GM19372 (cell line): ENCODE results near the gene PARD3.
"Not testable (repeated sequence)": the region's sequence is repeated elsewhere in the genome, so short reads cannot be mapped to it uniquely, and the experiment has no call there.

Source experiments
- ATAC-seq: cut with Tn5 transposase; IDR thresholded peaks from one replicate; pipeline ENCODE4 v1.9.1; 2021; ENCODE audit warnings: mild to moderate bottlenecking, low read depth, moderate library complexity; ENCODE audit not compliant: unreplicated experiment

PARD3 gene

DNA sequence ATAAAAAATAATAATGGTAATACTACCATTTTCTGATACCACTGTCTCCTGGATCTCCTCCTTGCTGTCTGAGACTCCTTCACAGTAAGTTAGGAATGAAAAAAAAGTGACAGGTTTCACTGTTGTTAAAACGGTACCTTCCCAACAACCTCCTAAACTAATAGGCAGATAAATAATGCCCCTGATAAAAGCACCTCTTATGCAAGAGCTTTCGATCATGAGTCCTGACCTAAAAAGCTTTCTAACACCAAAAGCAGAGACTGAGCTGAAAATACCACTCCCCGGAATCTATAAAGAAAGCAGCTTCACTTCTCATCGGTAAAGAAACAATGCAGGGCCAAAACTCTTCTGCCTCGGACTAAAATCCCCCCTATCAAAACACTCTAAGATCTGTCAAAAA lies 14.5 kb downstream of the PARD3 start:
- no peak for ATAC-seq

DNA sequence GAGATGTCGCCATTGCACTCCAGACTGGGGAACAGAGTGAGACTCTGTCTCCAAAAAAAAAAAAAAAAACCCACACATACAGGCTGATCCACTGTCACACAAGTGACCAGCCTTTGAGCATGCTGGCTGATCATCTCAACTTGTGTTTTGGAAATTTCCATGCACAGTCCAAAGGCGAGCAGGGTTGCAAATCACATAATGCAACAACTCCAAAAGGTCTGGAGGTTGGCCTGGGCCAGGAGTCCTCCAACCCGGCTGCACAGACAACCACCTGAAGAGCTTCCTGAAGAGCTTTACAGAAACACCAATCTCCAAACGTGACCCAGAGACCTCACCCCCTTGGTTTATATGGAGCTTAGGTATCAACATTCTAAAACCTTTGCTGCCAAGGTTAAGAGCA lies 16.4 kb downstream of the PARD3 start:
- no peak for ATAC-seq

DNA sequence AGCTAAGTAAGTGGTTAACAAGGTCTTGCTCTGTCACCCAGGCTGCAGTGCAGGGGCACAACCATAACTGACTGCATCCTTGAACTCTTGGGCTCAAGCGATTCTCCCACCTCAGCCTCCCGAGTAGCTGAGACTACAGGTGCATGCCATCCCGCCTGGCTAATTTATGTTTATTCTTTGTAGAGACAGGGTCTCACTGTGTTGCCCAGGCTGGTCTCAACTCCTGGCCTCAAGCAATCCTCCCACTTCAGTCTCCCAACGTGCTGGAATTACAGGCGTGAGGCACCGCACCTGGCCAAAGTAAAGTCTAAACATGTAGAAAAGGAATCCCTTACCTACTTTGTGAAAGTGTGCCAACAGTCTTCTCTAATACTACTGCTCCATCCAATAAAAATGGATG lies 17.9 kb downstream of the PARD3 start:
- no peak for ATAC-seq

- no peak for ATAC-seq
These were observed 19.0 kb downstream of the PARD3 start for GRCh38 chr10:34796133-34796532.

- no peak for ATAC-seq
These were observed 19.8 kb downstream of the PARD3 start for GRCh38 chr10:34795334-34795733.

GRCh38 chr10:34794835-34795234 lies 20.3 kb downstream of the PARD3 start:
- ATAC-seq, result no peak

DNA sequence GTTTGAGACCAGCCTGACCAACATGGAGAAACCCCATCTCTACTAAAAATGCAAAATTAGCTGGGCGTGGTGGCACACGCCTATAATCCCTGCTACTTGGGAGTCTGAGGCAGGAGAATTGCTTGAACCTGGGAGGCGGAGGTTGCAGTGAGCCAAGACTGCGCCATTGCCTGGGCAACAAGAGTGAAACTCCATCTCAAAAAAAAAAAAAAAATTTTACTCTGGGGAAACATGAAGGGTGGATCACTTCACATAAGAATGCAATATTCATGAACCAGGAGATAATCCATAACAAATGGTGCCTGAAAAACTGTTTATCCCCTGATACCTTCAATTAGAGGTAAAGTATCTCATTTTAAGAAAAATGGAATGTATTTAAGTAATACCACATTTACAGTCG lies 21.5 kb downstream of the PARD3 start:
- ATAC-seq, result not testable (repeated sequence)

- no peak for ATAC-seq
These were observed 22.2 kb downstream of the PARD3 start for GRCh38 chr10:34792881-34793280.

DNA sequence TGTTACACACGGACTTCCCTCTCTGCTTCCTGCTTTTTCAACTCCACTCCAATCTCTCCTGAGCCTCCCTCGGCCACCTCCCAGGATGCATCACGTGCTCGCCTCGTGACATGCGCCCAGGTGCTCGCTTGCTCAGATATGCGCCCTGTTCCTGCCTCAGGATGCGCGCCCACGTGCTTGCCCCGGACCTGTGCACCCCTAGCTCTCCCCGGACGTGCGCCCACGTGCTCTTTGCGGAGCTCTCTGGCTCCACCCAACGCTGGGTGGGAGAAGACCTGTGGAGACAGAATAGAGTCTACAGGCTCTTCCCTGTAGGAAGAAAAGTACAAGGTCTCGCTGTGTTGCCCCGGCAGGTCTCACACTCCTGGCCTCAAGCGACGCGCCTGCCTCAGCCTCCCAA lies 23.1 kb downstream of the PARD3 start:
- ATAC-seq, result no peak

DNA sequence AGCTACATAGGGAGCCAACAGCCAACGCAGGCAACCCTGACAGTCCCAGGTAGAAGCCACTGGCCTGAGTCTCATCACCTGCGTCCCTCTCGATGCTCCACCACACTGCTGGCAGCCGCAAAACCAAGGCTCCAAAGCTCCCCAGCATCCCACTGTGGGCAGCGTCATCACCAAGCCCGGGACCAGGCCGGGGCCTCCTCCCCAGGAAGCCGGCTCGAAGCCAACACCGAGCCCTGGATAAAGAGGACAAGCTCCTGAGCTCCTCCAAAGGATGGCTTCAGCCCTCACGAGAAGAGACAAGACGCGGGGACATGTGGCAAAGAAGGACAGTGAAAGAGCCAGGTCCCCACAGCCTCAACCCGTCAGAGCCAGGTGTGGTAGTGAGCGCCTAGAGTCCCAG lies 23.9 kb downstream of the PARD3 start:
- no peak for ATAC-seq

DNA sequence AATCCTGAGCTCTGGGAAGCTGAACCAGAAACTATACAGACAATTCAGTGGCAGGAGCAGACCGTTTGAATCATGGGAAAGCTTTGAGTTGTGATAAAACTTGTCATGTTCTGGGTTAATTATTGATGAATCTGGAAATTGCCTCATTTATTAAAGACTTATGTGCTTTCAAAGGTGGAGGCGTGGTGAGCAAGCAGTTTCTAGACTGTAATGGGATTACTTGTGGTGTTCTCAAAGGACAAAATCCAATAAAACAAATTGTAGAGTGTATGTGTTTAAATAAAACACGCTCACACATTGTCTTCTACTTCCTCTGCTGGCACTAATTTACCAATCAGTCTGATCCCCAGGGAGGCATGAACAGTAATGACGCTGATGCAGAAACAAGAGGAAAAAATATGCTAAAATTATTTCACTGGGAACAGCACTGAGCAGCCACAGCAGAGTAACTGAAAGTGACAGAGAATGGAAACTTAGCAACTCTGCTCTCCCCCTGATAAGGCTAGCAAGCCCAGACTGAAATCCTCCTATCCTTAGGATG lies 25.1 kb downstream of the PARD3 start:
- ATAC-seq, result no peak

GRCh38 chr10:34786464-34786863 lies 28.6 kb downstream of the PARD3 start:
- ATAC-seq, result no peak

GRCh38 chr10:34781711-34782110 lies 33.4 kb downstream of the PARD3 start:
- no peak for ATAC-seq

GRCh38 chr10:34780818-34781380 lies 34.2 kb downstream of the PARD3 start:
- peak; percentile 71 for ATAC-seq

DNA sequence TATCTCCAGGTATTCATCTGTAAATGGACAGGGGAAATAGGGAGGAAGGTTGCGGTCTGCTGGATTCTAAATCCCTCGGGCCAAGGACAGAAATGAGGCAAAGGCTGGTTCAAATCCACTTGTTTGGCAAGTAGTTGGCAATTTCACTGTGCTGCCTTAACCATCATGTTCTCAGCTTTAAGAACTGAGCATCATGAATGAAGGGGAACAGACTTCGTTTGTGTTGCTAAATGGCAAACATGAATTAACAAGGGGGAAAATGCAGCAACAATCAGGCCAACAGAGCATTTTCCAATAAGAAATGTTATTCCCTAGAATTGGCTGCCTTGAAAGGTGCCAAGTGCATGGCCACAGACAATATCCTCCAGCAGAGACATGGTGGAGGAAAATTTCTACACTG lies 36.9 kb downstream of the PARD3 start:
- ATAC-seq, result no peak

GRCh38 chr10:34776090-34776690 lies 38.9 kb downstream of the PARD3 start:
- ATAC-seq, result no peak

DNA sequence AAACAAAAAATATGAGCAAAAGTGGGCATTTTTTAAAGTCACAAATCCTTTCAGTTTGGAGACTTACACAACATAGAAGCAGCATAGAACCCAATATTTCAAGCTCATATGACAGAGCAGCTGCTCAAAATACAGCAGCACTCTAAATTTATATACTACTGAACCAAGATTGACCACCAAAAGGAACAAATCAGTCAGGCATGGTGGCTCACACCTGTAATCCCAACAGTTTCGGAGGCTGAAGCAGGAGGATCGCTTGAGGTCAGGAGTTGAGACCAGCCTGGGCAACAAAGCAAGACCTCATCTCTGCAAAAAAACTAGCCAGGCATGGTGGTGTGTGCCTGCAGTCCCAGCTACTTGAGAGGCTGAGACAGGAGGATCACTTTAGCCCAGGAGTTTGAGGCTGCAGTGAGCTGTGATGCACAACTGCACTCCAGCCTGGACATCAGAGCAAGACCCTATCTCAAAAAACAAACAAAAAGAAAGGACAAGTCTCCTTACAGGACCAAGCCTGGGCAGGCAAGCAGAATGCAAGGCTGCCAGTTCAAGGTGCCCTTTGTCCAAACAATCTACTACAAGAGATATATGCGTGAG lies 40.0 kb downstream of the PARD3 start:
- no peak for ATAC-seq

DNA sequence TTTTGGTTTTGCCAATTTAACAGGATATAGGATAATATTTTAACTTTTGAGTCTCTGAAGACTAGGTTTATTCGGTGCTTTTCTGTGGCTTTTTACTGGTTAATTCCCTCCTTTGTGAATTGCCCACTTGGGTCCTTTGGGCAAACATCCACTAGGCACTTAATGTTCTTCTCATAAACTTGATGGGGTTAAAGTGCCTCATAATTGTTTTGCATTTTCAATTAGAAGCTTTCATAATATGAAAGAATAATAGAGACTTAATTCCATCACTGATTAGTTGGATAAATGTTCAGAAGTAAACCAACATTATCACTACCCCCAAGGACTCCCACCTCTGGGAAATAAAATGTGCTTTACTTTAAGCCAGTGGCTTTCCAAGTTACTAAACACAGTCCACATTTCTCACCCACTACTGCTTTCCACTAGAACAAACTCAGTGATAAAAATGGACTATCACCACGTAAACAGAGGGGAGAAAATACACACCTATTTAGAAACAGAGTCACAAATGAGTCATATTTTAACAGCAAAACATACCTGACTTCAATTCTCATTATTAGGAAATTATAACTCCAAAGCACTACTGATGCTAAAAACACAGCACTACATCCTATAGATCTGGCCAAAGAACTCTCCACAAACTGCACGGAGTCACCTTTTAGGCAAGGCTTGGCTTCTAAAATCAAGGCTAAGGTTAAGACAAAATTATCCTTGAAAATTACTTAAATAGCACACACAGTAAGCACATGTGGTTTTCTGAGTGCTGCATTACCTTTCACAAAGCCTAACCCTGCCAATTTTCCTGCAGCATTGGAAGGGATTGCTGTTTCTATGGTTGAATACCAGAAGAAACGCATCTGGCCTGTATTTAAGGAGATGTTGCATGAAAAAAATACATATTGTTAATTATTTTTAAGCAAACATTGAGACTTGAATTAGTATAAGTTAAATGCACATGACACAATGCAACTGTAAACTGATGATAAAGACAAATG lies 41.2 kb downstream of the PARD3 start:
- no peak for ATAC-seq

DNA sequence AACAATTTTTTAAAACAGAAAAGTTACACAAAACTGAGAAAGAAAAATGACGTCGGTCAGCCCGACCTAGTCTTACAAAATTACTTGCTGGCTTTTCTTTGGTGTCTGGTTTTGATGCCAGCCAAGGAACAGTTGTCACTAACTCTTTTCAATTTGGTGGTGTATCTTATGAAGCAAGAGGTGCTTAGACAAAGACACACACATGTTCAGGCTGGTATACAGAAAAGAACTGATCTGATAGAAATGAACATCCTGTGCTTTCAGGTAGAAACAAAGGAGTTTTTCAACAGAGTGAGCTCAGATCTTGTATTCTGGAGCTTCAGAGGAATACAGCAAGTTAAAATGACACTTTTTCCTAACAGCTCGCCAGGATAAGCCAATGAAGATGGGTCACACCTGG lies 43.6 kb downstream of the PARD3 start:
- no peak for ATAC-seq

DNA sequence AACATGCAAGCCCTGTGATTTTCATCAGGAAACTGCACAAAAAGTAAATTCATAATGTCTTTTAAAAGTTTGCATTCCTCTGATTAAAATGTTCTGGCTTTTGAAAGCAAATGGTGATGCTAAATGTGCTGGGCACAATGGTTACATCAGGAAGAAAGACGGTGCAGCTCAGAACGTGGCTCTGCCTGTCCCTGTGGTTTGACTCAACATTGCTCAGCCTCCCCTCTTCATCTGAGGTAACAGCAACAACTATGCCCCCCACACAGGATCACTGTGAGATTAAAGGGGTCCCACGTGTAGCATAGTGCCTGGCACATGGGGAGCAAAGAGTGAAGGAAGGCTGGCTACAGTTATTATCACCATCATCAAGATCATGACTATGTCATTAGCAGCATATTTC lies 44.0 kb downstream of the PARD3 start:
- no peak for ATAC-seq

GRCh38 chr10:34769899-34770298 lies 45.2 kb downstream of the PARD3 start:
- ATAC-seq, result no peak
